Smooth muscle cell of bladder (primary cell): Measurements from ENCODE around the gene HSD3B7. TPM values are rescaled to one million over a fixed set of nuclear protein-coding genes. Genes with fewer than 3 reads are reported as not detected.

Experiments used
- total RNA-seq: library from RNA; depleted of rRNA; stranded (reverse); fragments of >200 nt; gene quantifications from 2 replicates; pipeline ENCODE4 v1.2.3, GENCODE V29; 2014

HSD3B7 gene
- 28.3 and 34.6 TPM in 2 replicates for total RNA-seq

GRCh38 chr16:30984669-30985400, at the start of gene HSD3B7:
Gene HSD3B7 (plus strand): TSS chr16:30985207. CDS start chr16:30985659, 452 bp downstream.

GRCh38 chr16:30948667-30949649, 36.0 kb upstream of the HSD3B7 start, which contains the start of gene ORAI3:
Gene ORAI3 (plus strand): TSS chr16:30949068. CDS start chr16:30949290, 222 bp downstream.

GRCh38 chr16:30957456-30958174, 27.4 kb upstream of the HSD3B7 start, which contains the start of gene SETD1A:
Gene SETD1A (plus strand): TSS chr16:30957754. CDS start chr16:30958732, 978 bp downstream.

GRCh38 chr16:31010585-31011325, 25.7 kb downstream of the HSD3B7 start, which contains the start of gene STX1B:
Gene STX1B (minus strand): TSS chr16:31010638. CDS start chr16:31010396, 242 bp downstream.

GRCh38 chr16:31032736-31033708, 48.0 kb downstream of the HSD3B7 start, which contains the start of gene STX4:
Gene STX4 (plus strand): TSS chr16:31033558. CDS start chr16:31033806, 248 bp downstream.

Other genes with a start within 250 kb of the HSD3B7 start
- 16.5 and 16.9 TPM in 2 replicates for gene PHKG2, start 236.8 kb upstream of the HSD3B7 start, total RNA-seq
- 1.8 and 2.4 TPM in 2 replicates for gene CFAP119, start 223.1 kb upstream of the HSD3B7 start, total RNA-seq
- 53.8 and 63.1 TPM in 2 replicates for gene RNF40, start 222.9 kb upstream of the HSD3B7 start, total RNA-seq
- gene ZNF629, start 198.0 kb upstream of the HSD3B7 start, total RNA-seq: 6.4 and 8.5 TPM in 2 replicates
- gene BCL7C, start 91.1 kb upstream of the HSD3B7 start, total RNA-seq: 28.9 and 29.9 TPM in 2 replicates
- gene CTF1, start 88.6 kb upstream of the HSD3B7 start, total RNA-seq: 1.6 and 1.7 TPM in 2 replicates
- 11.5 and 15.9 TPM in 2 replicates for gene FBXL19, start 61.6 kb upstream of the HSD3B7 start, total RNA-seq
- 42.8 and 51.3 TPM in 2 replicates for gene ORAI3, start 36.1 kb upstream of the HSD3B7 start, total RNA-seq
- 1.3 and 2.3 TPM in 2 replicates for gene SETD1A, start 27.5 kb upstream of the HSD3B7 start, total RNA-seq
- 0.71 and 0.83 TPM in 2 replicates for gene STX1B, start 25.4 kb downstream of the HSD3B7 start, total RNA-seq
- gene STX4, start 48.4 kb downstream of the HSD3B7 start, total RNA-seq: 30.3 and 33.2 TPM in 2 replicates
- 9.2 and 9.8 TPM in 2 replicates for gene ZNF668, start 89.0 kb downstream of the HSD3B7 start, total RNA-seq
- 9.4 and 12.4 TPM in 2 replicates for gene ZNF646, start 89.2 kb downstream of the HSD3B7 start, total RNA-seq
- 1.00 and 3.0 TPM in 2 replicates for gene PRSS53, start 103.7 kb downstream of the HSD3B7 start, total RNA-seq
- 84.6 and 122 TPM in 2 replicates for gene VKORC1, start 109.6 kb downstream of the HSD3B7 start, total RNA-seq
- gene BCKDK, start 123.2 kb downstream of the HSD3B7 start, total RNA-seq: 11.7 and 15.9 TPM in 2 replicates
- gene KAT8, start 132.5 kb downstream of the HSD3B7 start, total RNA-seq: 31.9 and 39.1 TPM in 2 replicates
- under 0.01 TPM in 1 of 2 replicates, not detected in the other for gene PRSS8, start 150.5 kb downstream of the HSD3B7 start, total RNA-seq
- gene PRSS36, start 164.9 kb downstream of the HSD3B7 start, total RNA-seq: 0.09 and 0.14 TPM in 2 replicates
- 20.3 and 29.1 TPM in 2 replicates for gene FUS, start 194.9 kb downstream of the HSD3B7 start, total RNA-seq
- gene PYCARD, start 217.6 kb downstream of the HSD3B7 start, total RNA-seq: 103 and 113 TPM in 2 replicates
- gene TRIM72, start 228.9 kb downstream of the HSD3B7 start, total RNA-seq: not detected in 2 replicates
- gene PYDC1, start 231.9 kb downstream of the HSD3B7 start, total RNA-seq: not detected in 2 replicates